ENCODE data around the gene KIF16B.

KIF16B gene

DNA sequence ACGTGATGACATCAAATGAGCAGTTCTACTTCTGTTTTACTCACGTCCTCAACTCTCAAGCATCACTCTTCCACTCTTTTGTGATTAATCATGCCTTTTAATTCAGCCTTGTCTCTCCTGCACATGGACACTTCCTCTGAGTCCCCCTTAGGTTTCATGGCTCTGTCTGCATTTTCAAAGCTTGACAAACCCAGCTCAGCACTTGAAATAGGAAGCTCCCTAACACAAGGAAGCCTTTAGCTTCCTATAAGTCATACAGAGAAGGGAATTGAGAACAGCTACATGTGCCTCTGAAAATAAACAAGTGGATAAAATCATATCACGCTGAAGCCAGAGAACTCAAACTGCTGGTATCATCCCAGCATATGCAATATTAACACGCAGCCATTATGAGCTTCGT, 21.2 kb downstream of the KIF16B start:
- Histone ChIP-seq H3K4me3 (replicated peaks; ENCODE audit: low read depth, low read length) (no peak overlapping the region), H3K27me3 (replicated peaks; ENCODE audit: control insufficient read depth, insufficient read depth, low read length) (no peaks in the 10 kb centered on the region), H3K36me3 (ENCODE audit: control insufficient read depth, insufficient read depth, low read length) (no peaks in the 10 kb centered on the region)
- DNase-seq (ENCODE audit: extremely low read depth, insufficient read length) = no peak
- TF ChIP-seq, protein P1, sequence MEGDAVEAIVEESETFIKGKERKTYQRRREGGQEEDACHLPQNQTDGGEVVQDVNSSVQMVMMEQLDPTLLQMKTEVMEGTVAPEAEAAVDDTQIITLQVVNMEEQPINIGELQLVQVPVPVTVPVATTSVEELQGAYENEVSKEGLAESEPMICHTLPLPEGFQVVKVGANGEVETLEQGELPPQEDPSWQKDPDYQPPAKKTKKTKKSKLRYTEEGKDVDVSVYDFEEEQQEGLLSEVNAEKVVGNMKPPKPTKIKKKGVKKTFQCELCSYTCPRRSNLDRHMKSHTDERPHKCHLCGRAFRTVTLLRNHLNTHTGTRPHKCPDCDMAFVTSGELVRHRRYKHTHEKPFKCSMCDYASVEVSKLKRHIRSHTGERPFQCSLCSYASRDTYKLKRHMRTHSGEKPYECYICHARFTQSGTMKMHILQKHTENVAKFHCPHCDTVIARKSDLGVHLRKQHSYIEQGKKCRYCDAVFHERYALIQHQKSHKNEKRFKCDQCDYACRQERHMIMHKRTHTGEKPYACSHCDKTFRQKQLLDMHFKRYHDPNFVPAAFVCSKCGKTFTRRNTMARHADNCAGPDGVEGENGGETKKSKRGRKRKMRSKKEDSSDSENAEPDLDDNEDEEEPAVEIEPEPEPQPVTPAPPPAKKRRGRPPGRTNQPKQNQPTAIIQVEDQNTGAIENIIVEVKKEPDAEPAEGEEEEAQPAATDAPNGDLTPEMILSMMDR (IDR thresholded peaks at IDR 0.05; ENCODE audit: insufficient read depth, low read length, poor library complexity, severe bottlenecking) = no peak

DNA sequence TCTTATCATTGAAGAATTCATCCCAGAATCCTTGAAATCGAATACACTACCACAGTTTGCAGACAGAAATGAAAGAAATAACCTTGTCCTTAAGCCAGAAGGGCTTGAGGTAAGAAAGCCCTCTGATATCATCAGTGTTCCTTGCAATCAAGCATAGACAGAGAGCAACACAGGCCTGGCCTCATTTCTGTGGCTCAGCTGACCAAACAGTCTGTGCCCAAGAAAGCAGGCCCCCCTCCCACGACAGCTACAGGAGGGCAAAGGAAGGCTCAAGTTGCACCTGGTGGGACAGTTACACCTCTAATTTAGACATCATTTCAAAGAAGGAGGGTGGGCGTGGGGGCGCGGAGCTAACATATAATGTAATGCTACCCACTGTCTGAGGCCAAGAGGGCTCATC, 21.6 kb downstream of the KIF16B start:
- TF ChIP-seq, protein P1 (IDR thresholded peaks at IDR 0.05; ENCODE audit: insufficient read depth, low read length, poor library complexity, severe bottlenecking) = no peak
- no peaks in the 10 kb centered on the region for H3K27me3 ChIP-seq (replicated peaks; ENCODE audit: control insufficient read depth, insufficient read depth, low read length)
- H3K4me3 ChIP-seq (replicated peaks; ENCODE audit: low read depth, low read length) = no peak overlapping the region
- H3K36me3 ChIP-seq (ENCODE audit: control insufficient read depth, insufficient read depth, low read length) = no peaks in the 10 kb centered on the region
- DNase-seq (ENCODE audit: extremely low read depth, insufficient read length) = no peak

DNA sequence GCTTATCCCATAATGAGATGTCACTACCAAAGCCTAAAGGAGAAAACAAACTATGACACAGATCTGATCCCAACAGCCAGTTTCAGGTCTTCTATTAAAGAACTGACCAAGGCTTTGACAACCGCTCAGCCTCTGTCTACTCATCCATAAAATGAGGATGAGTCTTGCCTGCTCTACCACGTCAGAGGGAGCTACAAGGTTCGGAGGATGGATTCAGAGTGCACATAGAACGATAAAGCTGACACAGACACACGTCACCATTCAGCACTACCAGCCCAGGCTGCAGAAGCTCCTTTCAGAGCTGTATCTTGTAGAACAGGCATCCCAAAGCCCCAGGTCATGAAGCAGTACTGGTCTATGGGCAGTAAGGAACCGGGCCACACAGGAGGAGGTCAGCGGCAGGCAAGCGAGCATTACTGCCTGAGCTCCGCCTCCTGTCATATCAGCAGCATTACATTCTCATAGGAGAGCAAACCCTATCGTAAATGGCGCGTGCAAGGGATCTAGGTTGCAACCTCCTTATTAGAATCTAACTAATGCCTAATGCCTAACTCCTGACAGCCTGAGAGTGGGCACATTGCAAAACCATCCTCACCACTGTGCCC, 25.1 kb downstream of the KIF16B start:
- Histone ChIP-seq H3K4me3 (replicated peaks; ENCODE audit: low read depth, low read length) (no peak overlapping the region), H3K36me3 (ENCODE audit: control insufficient read depth, insufficient read depth, low read length) (no peaks in the 10 kb centered on the region), H3K27me3 (replicated peaks; ENCODE audit: control insufficient read depth, insufficient read depth, low read length) (no peaks in the 10 kb centered on the region)
- TF ChIP-seq, protein P1 (IDR thresholded peaks at IDR 0.05; ENCODE audit: insufficient read depth, low read length, poor library complexity, severe bottlenecking) = no peak
- no peak for DNase-seq (ENCODE audit: extremely low read depth, insufficient read length)

DNA sequence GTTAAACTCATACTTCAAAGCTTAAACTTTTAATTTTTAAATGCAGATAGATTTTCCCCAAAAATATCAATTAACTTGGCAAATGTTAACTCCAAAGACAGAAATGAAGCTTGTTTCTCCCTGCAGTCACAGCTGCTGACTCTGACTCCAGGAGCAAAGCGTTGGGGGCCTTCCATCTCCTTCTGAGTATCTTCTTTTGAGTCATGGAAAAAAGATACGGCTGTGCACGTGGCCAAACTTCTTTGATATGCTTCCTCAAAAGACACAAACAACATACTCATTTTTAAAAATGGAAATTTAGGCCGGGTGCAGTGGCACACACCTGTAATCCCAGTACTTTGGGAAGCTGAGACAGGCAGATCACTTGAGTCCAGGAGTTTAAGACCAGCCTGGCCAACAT, 28.3 kb downstream of the KIF16B start:
- TF ChIP-seq, protein P1 (IDR thresholded peaks at IDR 0.05; ENCODE audit: insufficient read depth, low read length, poor library complexity, severe bottlenecking) = no peak
- DNase-seq (ENCODE audit: extremely low read depth, insufficient read length) = no peak
- no peaks in the 10 kb centered on the region for H3K27me3 ChIP-seq (replicated peaks; ENCODE audit: control insufficient read depth, insufficient read depth, low read length)
- H3K4me3 ChIP-seq (replicated peaks; ENCODE audit: low read depth, low read length) = no peak overlapping the region
- H3K36me3 ChIP-seq (ENCODE audit: control insufficient read depth, insufficient read depth, low read length) = no peaks in the 10 kb centered on the region

DNA sequence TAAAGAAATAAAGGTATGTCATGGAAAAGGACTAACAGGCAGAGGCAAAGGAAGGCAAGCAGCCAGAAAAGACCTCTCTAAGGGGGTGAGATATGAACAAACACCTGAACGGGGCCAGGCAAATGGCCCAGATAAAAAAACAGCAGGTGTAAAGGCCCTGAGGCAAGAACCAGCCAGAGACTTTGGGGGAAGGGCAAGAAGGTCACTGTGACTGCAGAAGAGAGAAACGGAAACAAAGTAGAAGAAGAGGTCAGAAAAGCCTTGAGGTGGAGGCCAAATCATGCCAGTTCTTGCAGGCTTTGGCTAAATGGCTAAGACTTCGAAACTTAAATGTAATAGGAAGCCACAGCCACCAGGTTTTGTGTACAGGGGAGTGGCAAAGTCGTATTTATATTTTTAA, 30.8 kb downstream of the KIF16B start:
- TF ChIP-seq, protein P1 (IDR thresholded peaks at IDR 0.05; ENCODE audit: insufficient read depth, low read length, poor library complexity, severe bottlenecking) = no peak
- no peak for DNase-seq (ENCODE audit: extremely low read depth, insufficient read length)
- H3K36me3 ChIP-seq (ENCODE audit: control insufficient read depth, insufficient read depth, low read length) = no peaks in the 10 kb centered on the region
- H3K4me3 ChIP-seq (replicated peaks; ENCODE audit: low read depth, low read length) = no peak overlapping the region
- H3K27me3 ChIP-seq (replicated peaks; ENCODE audit: control insufficient read depth, insufficient read depth, low read length) = no peaks in the 10 kb centered on the region

DNA sequence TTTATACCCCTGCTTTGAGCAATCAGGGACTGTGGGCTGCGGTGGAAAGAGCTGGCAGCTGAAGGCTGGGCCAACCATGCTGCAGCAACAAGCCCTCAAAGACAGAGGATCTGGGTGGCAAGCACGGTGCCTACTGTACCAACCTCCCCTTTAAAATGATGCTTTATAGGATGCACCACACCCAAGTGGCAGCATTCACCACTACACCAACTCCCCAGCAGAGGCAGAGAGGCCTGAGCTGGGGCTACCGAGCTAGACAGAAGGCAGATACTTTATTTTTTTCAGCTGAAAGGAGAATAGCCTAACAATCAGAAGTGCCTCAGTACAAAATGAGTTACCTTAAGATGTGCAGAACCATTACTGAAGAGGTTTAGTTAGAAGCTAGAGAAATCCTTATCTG, 31.4 kb downstream of the KIF16B start:
- no peaks in the 10 kb centered on the region for H3K36me3 ChIP-seq (ENCODE audit: control insufficient read depth, insufficient read depth, low read length)
- H3K4me3 ChIP-seq (replicated peaks; ENCODE audit: low read depth, low read length) = no peak overlapping the region
- no peak for DNase-seq (ENCODE audit: extremely low read depth, insufficient read length)
- no peaks in the 10 kb centered on the region for H3K27me3 ChIP-seq (replicated peaks; ENCODE audit: control insufficient read depth, insufficient read depth, low read length)
- TF ChIP-seq, protein P1 (IDR thresholded peaks at IDR 0.05; ENCODE audit: insufficient read depth, low read length, poor library complexity, severe bottlenecking) = no peak
